Measurements from ENCODE around the gene RTEL1.

DNA sequence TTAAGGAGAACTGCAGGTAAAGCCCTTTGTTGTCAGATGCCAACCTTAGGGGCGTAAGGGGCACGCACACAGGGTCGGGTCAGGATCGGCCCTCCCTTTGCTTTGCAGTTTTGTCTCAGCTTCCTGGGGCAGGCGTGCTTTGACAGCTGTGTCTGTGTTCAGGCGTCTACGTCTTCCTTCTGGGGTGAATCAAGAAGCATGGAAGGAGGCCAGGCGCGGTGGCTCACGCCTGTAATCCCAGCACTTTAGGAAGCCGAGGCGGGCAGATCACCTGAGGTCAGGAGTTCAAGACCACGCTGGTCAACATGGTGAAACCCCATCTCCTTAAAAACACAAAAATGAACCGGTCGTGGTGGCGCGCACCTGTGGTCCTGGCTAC is 51.0 kb downstream of the RTEL1 start:
- TF ChIP-seq, protein P1, sequence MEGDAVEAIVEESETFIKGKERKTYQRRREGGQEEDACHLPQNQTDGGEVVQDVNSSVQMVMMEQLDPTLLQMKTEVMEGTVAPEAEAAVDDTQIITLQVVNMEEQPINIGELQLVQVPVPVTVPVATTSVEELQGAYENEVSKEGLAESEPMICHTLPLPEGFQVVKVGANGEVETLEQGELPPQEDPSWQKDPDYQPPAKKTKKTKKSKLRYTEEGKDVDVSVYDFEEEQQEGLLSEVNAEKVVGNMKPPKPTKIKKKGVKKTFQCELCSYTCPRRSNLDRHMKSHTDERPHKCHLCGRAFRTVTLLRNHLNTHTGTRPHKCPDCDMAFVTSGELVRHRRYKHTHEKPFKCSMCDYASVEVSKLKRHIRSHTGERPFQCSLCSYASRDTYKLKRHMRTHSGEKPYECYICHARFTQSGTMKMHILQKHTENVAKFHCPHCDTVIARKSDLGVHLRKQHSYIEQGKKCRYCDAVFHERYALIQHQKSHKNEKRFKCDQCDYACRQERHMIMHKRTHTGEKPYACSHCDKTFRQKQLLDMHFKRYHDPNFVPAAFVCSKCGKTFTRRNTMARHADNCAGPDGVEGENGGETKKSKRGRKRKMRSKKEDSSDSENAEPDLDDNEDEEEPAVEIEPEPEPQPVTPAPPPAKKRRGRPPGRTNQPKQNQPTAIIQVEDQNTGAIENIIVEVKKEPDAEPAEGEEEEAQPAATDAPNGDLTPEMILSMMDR (IDR thresholded peaks at IDR 0.05; ENCODE audit: low read depth, low read length, poor library complexity, severe bottlenecking) = no peak
- TF ChIP-seq EZH2phosphoT487 (IDR thresholded peaks at IDR 0.05; ENCODE audit: borderline replicate concordance, low read length) = no peak

Measured in DOHH2 (cell line).